Upper lobe of right lung (tissue), 1 donor: ENCODE results near the gene NET1. TPM values are rescaled to one million over a fixed set of nuclear protein-coding genes. Genes with fewer than 3 reads are reported as not detected.
A peak's percentile ranks its signal among the peaks of the same experiment; 100 is the strongest.

ENCODE experiments used
- ATAC-seq: fragments of 200-7000 bp; cut with Tn5 transposase; one replicate; pipeline ENCODE4 v1.9.1; 2020; ENCODE audit warnings: mild to moderate bottlenecking, moderate library complexity
- DNase-seq: peaks from one replicate; pipeline ENCODE4 v3.0.0-alpha.2; 2020
- H3K27ac ChIP-seq: fragments of 200-600 bp; one replicate; pipeline ENCODE4 v1.8.0; 2022
- H3K27me3 ChIP-seq: fragments of 200-600 bp; one replicate; pipeline ENCODE4 v1.8.0; 2022; ENCODE audit warnings: mild to moderate bottlenecking
- H3K36me3 ChIP-seq: fragments of 200-600 bp; one replicate; pipeline ENCODE4 v1.8.0; 2022
- H3K4me1 ChIP-seq: fragments of 200-600 bp; one replicate; pipeline ENCODE4 v1.8.0; 2022
- H3K4me3 ChIP-seq: fragments of 200-600 bp; one replicate; pipeline ENCODE4 v1.8.0; 2022; ENCODE audit warnings: mild to moderate bottlenecking
- H3K9me3 ChIP-seq: fragments of 200-600 bp; one replicate; pipeline ENCODE4 v1.8.0; 2022
- intact Hi-C: fragments of 100-400 bp; cut with DNase I; formaldehyde crosslinking; loops from one replicate; pipeline ENCODE4 v1.11.0; 2022
- total RNA-seq: library from RNA; stranded (reverse); fragmentation: NEBNext Ultra II Directional; extraction: Animal tissue kit (Norgen Biotek cat#: 25700); gene quantifications from one replicate; pipeline ENCODE4 v1.2.1, GENCODE V29; 2021
- TF ChIP-seq, protein P1 (sequence below): fragments of 200-600 bp; IDR thresholded peaks from one replicate; pipeline ENCODE4 v1.8.0; 2022; ENCODE audit warnings: antibody characterized with exemption
- donor health status: DM: no; HTN: yes; CAD: no; lungs with severe emphysema.

Gene NET1
- total RNA-seq, 1 donor from 2014 or later = 42.8 TPM

DNA sequence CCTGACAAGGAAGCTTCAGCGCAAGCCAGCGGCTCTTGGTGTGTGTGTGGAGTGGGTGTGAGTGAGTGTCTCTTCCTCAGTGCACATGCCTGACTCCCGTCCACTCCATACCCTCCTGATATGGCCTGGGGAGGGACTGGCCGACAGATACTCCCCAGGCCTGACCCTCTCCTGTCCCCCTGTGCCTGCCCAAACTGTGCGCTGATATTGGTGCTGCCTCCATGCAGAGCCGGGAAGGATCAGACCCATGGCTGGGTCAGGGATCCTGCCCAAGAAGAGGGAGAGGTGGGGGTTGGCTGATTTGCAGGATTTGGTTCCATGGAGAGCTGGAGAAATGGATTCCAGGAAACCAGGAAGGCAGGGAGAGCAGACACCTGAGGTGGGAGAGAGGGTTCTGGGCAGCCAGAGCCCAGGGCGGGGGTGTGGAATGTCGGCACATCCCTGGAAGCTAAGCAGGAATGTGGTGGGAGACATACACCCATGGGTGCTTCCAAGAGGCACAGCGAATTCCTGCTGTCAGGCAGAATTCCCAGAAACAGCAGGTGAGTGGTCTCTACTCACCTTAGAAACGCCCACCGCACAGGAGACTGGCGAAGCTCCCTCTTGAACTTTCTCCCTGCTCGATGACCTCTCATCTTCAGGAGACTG is 80.7 kb downstream of the NET1 start:
- Histone ChIP-seq H3K27me3 (no peaks in the 10 kb centered on the region), H3K4me1 (no peaks in the 10 kb centered on the region), H3K9me3 (no peaks in the 10 kb centered on the region), H3K36me3 (no peaks in the 10 kb centered on the region), H3K27ac (no peak overlapping the region), H3K4me3 (no peak overlapping the region)
- TF ChIP-seq, protein P1, sequence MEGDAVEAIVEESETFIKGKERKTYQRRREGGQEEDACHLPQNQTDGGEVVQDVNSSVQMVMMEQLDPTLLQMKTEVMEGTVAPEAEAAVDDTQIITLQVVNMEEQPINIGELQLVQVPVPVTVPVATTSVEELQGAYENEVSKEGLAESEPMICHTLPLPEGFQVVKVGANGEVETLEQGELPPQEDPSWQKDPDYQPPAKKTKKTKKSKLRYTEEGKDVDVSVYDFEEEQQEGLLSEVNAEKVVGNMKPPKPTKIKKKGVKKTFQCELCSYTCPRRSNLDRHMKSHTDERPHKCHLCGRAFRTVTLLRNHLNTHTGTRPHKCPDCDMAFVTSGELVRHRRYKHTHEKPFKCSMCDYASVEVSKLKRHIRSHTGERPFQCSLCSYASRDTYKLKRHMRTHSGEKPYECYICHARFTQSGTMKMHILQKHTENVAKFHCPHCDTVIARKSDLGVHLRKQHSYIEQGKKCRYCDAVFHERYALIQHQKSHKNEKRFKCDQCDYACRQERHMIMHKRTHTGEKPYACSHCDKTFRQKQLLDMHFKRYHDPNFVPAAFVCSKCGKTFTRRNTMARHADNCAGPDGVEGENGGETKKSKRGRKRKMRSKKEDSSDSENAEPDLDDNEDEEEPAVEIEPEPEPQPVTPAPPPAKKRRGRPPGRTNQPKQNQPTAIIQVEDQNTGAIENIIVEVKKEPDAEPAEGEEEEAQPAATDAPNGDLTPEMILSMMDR = no peak
- intact Hi-C loops = no loop called here
- DNase-seq (peak; percentile 43), ATAC-seq (no peak)

DNA sequence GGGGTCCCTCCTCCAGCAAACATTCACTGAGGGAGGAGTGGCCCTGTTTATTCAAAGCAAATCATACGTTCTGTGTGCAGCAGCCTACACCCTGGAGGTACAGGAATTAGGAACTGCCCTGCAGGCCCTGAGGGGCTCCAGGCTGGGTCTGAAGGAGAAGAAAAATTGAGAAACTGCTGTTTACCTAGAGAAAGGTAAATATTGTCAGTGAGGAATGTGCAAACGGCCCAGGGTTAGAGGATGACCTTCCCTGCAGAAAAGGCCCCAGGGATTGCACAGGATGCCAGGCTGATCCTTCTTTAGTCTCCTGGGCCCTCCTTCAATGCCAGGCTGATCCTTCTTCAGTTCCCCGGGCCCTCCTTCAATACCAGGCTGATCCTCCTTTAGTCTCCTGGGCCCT is 81.3 kb downstream of the NET1 start:
- Histone ChIP-seq H3K9me3 (no peaks in the 10 kb centered on the region), H3K27ac (no peak overlapping the region), H3K4me1 (no peaks in the 10 kb centered on the region), H3K36me3 (no peaks in the 10 kb centered on the region), H3K27me3 (no peaks in the 10 kb centered on the region), H3K4me3 (no peak overlapping the region)
- ATAC-seq = peak; percentile 21
- TF ChIP-seq, protein P1 = no peak
- intact Hi-C loops = no loop called here
- DNase-seq = no peak

DNA sequence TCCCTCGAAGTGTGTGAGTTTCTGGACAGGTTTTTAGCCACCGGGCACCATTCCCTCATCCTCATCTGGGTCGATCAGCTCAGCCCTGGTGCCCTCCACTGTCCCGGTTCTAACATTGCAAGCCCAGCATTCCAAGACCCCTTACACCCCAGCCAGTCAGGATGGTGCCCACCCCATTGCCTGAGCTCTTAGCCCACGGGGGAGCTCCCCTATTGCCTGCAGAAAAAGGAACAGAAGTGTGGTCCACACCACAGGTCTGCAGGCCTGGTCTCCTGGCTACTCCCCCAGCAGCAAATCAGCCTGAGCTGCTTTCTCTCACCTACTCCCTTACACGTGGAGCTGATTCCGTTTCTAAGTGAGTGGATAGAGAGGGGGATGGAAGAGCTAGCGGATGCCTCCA is 82.3 kb downstream of the NET1 start:
- no peaks in the 10 kb centered on the region for H3K27me3 ChIP-seq
- no peak overlapping the region for H3K27ac ChIP-seq
- no peaks in the 10 kb centered on the region for H3K36me3 ChIP-seq
- H3K4me3 ChIP-seq = no peak overlapping the region
- H3K9me3 ChIP-seq = no peaks in the 10 kb centered on the region
- peak; percentile 35 for DNase-seq
- ATAC-seq = no peak
- no peaks in the 10 kb centered on the region for H3K4me1 ChIP-seq
- intact Hi-C loops = no loop called here
- TF ChIP-seq, protein P1 = no peak

DNA sequence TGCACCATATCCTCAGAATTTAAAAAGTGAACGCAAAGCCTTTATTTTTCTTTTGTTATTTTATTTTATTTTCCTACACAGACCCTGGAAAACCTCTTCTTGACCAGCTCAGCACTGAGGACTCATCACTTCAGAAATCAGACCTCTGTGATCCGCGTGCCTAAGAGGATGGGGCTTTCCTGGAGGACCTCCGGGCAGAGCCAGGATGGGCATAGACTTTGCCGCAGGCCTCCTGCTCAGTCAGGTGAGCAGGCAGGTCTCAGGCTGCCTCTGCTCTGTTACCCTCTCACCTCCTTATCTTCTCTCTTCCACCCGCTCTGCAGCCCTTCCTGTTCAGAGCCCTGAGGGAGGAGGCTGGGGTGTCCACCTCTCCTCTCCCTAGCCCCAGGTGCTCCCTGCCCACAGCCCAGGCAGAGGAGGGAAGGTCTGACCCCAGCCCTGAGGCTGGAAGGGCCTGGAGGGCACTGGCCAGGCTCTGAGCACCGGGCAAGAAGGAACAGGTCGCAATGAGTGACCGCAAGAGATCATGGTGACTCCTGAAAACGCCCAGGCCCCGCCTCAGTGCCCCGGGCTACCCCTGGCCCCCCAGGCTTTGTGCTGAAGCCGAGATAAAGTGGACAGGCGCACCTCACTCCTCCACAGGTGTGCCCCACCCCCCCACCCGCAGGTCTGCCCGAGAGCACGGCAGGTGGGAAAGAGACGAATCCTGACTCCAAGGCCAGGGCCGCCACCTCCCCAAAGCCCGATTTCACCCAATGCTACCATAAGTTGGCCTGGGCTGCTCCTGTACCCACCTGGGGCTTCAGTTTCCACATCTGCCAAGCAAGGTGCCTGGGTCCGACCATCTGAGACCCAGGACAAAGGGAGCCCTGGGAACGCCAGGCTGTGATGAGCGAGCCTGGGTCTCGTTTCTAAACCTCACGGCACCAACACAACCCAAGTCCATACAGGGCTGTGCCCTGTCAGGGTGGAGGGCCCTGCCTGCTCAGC is 84.2 kb downstream of the NET1 start:
- TF ChIP-seq, protein P1 = no peak
- no peak overlapping the region for H3K27ac ChIP-seq
- no peaks in the 10 kb centered on the region for H3K27me3 ChIP-seq
- intact Hi-C loops = no loop called here
- no peaks in the 10 kb centered on the region for H3K9me3 ChIP-seq
- no peaks in the 10 kb centered on the region for H3K36me3 ChIP-seq
- H3K4me3 ChIP-seq = no peak overlapping the region
- H3K4me1 ChIP-seq = no peaks in the 10 kb centered on the region
- ATAC-seq = no peak
- DNase-seq = peak; percentile 48

DNA sequence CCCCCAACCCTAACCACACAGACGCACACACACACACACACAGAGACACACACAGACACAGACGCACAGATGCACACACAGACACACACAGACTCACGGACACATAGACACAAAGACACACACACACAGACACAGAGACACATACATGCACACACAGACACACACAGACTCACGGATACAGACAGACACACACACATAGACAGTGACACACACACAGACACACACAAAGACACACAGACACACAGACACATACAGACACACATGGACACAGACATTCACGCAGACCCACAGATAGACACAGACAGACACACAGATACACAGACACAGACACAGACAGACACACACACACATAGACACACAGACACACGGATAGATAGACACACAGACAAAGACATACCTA is 84.9 kb downstream of the NET1 start:
- DNase-seq = no peak
- TF ChIP-seq, protein P1 = no peak
- H3K9me3 ChIP-seq = no peaks in the 10 kb centered on the region
- H3K27me3 ChIP-seq = no peaks in the 10 kb centered on the region
- no peaks in the 10 kb centered on the region for H3K4me1 ChIP-seq
- ATAC-seq = no peak
- H3K36me3 ChIP-seq = no peaks in the 10 kb centered on the region
- H3K4me3 ChIP-seq = no peak overlapping the region
- intact Hi-C loops = no loop called here
- no peak overlapping the region for H3K27ac ChIP-seq
